ENCODE results near the gene ATAT1.

The ATAT1 gene

GRCh38 chr6:30641048-30641447 lies 14.4 kb downstream of the ATAT1 start (continued):
- TF ChIP-seq TSHZ2 (CRISPR knock-in tag; IDR thresholded peaks at IDR 0.05): no peak
- TF ChIP-seq ESRRG (CRISPR knock-in tag; IDR thresholded peaks at IDR 0.05): no peak
- TF ChIP-seq RARB (CRISPR knock-in tag; IDR thresholded peaks at IDR 0.05): no peak
- no peak for TF ChIP-seq CREB5 (CRISPR knock-in tag; IDR thresholded peaks at IDR 0.05; ENCODE audit: low read depth)

GRCh38 chr6:30643656-30644055 lies 17.0 kb downstream of the ATAT1 start:
- no peak for ATAC-seq
- TF ChIP-seq PATZ1 (CRISPR knock-in tag; IDR thresholded peaks at IDR 0.05; ENCODE audit: borderline replicate concordance) (no peak), ESRRG (CRISPR knock-in tag; IDR thresholded peaks at IDR 0.05) (no peak)

GRCh38 chr6:30644769-30645168 lies 18.1 kb downstream of the ATAT1 start:
- TF ChIP-seq CSRNP3 (CRISPR knock-in tag; IDR thresholded peaks at IDR 0.05) (no peak), ZFP30 (CRISPR knock-in tag; IDR thresholded peaks at IDR 0.05) (no peak), TOX (CRISPR knock-in tag; IDR thresholded peaks at IDR 0.05; ENCODE audit: borderline replicate concordance) (no peak), CSDC2 (CRISPR knock-in tag; IDR thresholded peaks at IDR 0.05) (no peak), ARNTL (CRISPR knock-in tag; IDR thresholded peaks at IDR 0.05; ENCODE audit: borderline replicate concordance, low read depth) (no peak), BACH2 (CRISPR knock-in tag; IDR thresholded peaks at IDR 0.05; ENCODE audit: borderline replicate concordance) (no peak), PATZ1 (CRISPR knock-in tag; IDR thresholded peaks at IDR 0.05; ENCODE audit: borderline replicate concordance) (no peak), TCF4 (CRISPR knock-in tag; IDR thresholded peaks at IDR 0.05; ENCODE audit: borderline replicate concordance) (no peak), ISL1 (CRISPR knock-in tag; IDR thresholded peaks at IDR 0.05) (no peak), ZNF8 (CRISPR knock-in tag; IDR thresholded peaks at IDR 0.05) (no peak), ZNF565 (CRISPR knock-in tag; conservative IDR thresholded peaks at IDR 0.05; ENCODE audit: low read depth) (no peak), POU6F1 (CRISPR knock-in tag; IDR thresholded peaks at IDR 0.05; ENCODE audit: borderline replicate concordance, low read depth) (no peak)
- no peak for ATAC-seq

GRCh38 chr6:30645989-30646388 lies 19.3 kb downstream of the ATAT1 start:
- ATAC-seq: no peak
- no peak for TF ChIP-seq ISL1 (CRISPR knock-in tag; IDR thresholded peaks at IDR 0.05)
- TF ChIP-seq ZC3H10 (CRISPR knock-in tag; IDR thresholded peaks at IDR 0.05): no peak
- TF ChIP-seq ARNTL (CRISPR knock-in tag; IDR thresholded peaks at IDR 0.05; ENCODE audit: borderline replicate concordance, low read depth): no peak
- TF ChIP-seq PATZ1 (CRISPR knock-in tag; IDR thresholded peaks at IDR 0.05; ENCODE audit: borderline replicate concordance): no peak
- no peak for TF ChIP-seq TCF4 (CRISPR knock-in tag; IDR thresholded peaks at IDR 0.05; ENCODE audit: borderline replicate concordance)
- TF ChIP-seq PPARA (CRISPR knock-in tag; IDR thresholded peaks at IDR 0.05; ENCODE audit: borderline replicate concordance): no peak
- no peak for TF ChIP-seq ZNF70 (CRISPR knock-in tag; IDR thresholded peaks at IDR 0.05)
